ENCODE measurements around the gene DUSP22.

The DUSP22 gene

GRCh38 chr6:381742-382461 is 89.6 kb downstream of the DUSP22 start:
- Mint-ChIP-seq H3K27ac (no peak overlapping the region), H3K4me1 (peaks cover 38% of the 10 kb centered on the region), H3K4me3 (no peak overlapping the region), H3K27me3 (ENCODE audit: low read depth, poor library complexity) (peaks cover 51% of the 10 kb centered on the region), H3K36me3 (ENCODE audit: low read depth) (no peaks in the 10 kb centered on the region), H3K9me3 (peaks cover 44% of the 10 kb centered on the region)
- TF ChIP-seq CTCF (IDR thresholded peaks at IDR 0.05): no peak
- DNase-seq: no peak

- Mint-ChIP-seq H3K27me3 (ENCODE audit: low read depth, poor library complexity) (peaks cover 59% of the 10 kb centered on the region), H3K27ac (no peak overlapping the region), H3K9me3 (peaks cover 33% of the 10 kb centered on the region), H3K36me3 (ENCODE audit: low read depth) (no peaks in the 10 kb centered on the region), H3K4me1 (peaks cover 29% of the 10 kb centered on the region), H3K4me3 (no peak overlapping the region)
- no peak for DNase-seq
- no peak for TF ChIP-seq CTCF (IDR thresholded peaks at IDR 0.05)
Measured at GRCh38 chr6:382883-383810, 90.9 kb downstream of the DUSP22 start.

- H3K36me3 Mint-ChIP-seq (ENCODE audit: low read depth): no peaks in the 10 kb centered on the region
- DNase-seq: no peak
- peaks cover 22% of the 10 kb centered on the region for H3K4me1 Mint-ChIP-seq
- H3K27me3 Mint-ChIP-seq (ENCODE audit: low read depth, poor library complexity): peaks cover 66% of the 10 kb centered on the region
- H3K9me3 Mint-ChIP-seq: peaks cover 26% of the 10 kb centered on the region
- no peak for TF ChIP-seq CTCF (IDR thresholded peaks at IDR 0.05)
- no peak overlapping the region for H3K4me3 Mint-ChIP-seq
- peak overlapping the region; percentile 0 for H3K27ac Mint-ChIP-seq
Measured at GRCh38 chr6:383856-384255, 91.6 kb downstream of the DUSP22 start.

GRCh38 chr6:384898-385297 is 92.6 kb downstream of the DUSP22 start:
- Mint-ChIP-seq H3K36me3 (ENCODE audit: low read depth) (no peaks in the 10 kb centered on the region), H3K27ac (no peak overlapping the region), H3K4me3 (no peak overlapping the region), H3K27me3 (ENCODE audit: low read depth, poor library complexity) (peaks cover 77% of the 10 kb centered on the region), H3K4me1 (peaks cover 19% of the 10 kb centered on the region), H3K9me3 (peaks cover 23% of the 10 kb centered on the region)
- DNase-seq: no peak
- TF ChIP-seq CTCF (IDR thresholded peaks at IDR 0.05): no peak

GRCh38 chr6:385614-386013 is 93.3 kb downstream of the DUSP22 start:
- Mint-ChIP-seq H3K27me3 (ENCODE audit: low read depth, poor library complexity) (peaks cover 80% of the 10 kb centered on the region), H3K4me1 (peaks cover 14% of the 10 kb centered on the region), H3K36me3 (ENCODE audit: low read depth) (no peaks in the 10 kb centered on the region), H3K27ac (no peak overlapping the region), H3K4me3 (no peak overlapping the region), H3K9me3 (peaks cover 16% of the 10 kb centered on the region)
- no peak for TF ChIP-seq CTCF (IDR thresholded peaks at IDR 0.05)
- DNase-seq: no peak

All from nephron progenitor cell (in vitro differentiated cells).